Measurements from ENCODE around the gene TAPBP.

The TAPBP gene

DNA sequence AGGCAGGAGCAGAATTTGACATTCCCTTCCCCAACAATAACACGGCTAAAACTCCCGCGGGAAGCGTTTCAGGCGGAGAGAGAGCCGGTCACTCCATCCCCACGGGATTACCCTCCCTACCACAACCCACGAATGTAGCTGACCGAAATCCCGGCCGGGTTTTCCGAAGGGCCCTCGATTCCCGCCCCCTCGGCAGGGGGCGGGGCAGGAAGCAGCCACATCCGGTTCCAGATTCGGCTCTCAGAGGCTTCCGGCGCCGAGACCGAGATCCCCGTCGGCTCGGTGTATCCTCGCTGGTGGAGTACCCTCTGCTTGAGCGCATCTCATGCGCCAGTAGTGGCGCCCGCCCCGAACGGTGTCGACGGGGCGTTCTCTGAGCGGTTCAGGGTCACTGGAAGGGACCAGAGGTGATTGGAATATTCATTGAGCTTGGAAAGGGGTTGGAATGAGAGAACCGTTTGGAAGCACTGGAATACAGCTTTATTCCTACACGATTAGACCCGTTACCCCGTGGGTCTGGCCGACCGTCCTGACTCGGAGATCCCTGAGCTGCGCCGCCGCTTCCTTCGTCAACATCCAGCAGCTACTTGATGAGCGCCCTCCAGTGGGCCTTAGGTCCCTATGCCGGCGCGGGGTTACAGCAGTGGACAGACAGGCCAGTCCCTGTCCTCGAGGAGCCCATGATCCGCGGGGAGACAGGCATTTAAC, 14.5 kb downstream of the TAPBP start:
- Histone ChIP-seq H3K4me3 (ENCODE audit: low read depth, low read length, poor library complexity, severe bottlenecking) (peak overlapping the region; percentile 72), H3K36me3 (ENCODE audit: insufficient read depth, low read length) (peaks cover 32% of the 10 kb centered on the region), H3K27me3 (ENCODE audit: insufficient read depth, low read length) (no peaks in the 10 kb centered on the region), H3F3A (ENCODE audit: insufficient read depth, low read length) (0 out of 2 replicates have a peak, but pooled peaks cover 5% of the 10 kb centered on the region), H3K4me2 (ENCODE audit: low read length) (peak overlapping the region; percentile 70), H3K9ac (ENCODE audit: low read length) (peak overlapping the region; percentile 74), H3K9me3 (ENCODE audit: low read length) (no peaks in the 10 kb centered on the region), H3K9me2 (ENCODE audit: low read depth, low read length) (no peaks in the 10 kb centered on the region), H3K27ac (ENCODE audit: low read depth, low read length, poor library complexity, severe bottlenecking) (peak overlapping the region; percentile 93), H3K4me1 (ENCODE audit: insufficient read depth, low read length, severe bottlenecking) (peaks cover 13% of the 10 kb centered on the region), H4K20me1 (ENCODE audit: insufficient read depth, low read length) (no peaks in the 10 kb centered on the region), H2AFZ (ENCODE audit: low read length) (no peak overlapping the region), H3K79me2 (ENCODE audit: insufficient read depth, low read length) (no peaks in the 10 kb centered on the region)
- TF ChIP-seq, protein P1, sequence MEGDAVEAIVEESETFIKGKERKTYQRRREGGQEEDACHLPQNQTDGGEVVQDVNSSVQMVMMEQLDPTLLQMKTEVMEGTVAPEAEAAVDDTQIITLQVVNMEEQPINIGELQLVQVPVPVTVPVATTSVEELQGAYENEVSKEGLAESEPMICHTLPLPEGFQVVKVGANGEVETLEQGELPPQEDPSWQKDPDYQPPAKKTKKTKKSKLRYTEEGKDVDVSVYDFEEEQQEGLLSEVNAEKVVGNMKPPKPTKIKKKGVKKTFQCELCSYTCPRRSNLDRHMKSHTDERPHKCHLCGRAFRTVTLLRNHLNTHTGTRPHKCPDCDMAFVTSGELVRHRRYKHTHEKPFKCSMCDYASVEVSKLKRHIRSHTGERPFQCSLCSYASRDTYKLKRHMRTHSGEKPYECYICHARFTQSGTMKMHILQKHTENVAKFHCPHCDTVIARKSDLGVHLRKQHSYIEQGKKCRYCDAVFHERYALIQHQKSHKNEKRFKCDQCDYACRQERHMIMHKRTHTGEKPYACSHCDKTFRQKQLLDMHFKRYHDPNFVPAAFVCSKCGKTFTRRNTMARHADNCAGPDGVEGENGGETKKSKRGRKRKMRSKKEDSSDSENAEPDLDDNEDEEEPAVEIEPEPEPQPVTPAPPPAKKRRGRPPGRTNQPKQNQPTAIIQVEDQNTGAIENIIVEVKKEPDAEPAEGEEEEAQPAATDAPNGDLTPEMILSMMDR (IDR thresholded peaks at IDR 0.05; ENCODE audit: low read length): peak; percentile 89
- TF ChIP-seq EZH2 (IDR thresholded peaks at IDR 0.05; ENCODE audit: borderline replicate concordance, low read length): no peak

DNA sequence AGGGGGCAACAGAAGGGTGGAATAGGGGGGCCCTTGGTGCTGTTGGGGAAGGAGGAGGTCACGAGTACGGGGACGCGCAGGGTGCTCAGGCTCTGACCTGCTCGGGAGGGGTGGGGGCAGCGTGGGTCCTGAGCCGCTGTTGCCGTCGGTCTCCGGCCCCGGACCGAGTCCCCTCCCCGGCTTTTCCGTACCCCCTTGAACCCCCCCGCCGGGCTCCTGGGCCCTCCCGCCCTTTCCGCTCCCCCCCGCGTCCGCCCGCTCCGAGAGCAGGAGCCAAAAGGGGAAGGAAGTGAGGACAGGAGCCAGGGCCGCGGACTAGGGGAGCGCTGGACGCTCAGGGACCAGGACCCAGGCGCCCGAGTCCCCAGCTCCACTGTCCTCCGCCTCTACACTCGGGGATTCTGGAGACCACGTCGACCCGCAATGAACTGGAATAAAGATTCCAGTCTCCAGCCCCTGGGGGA, 15.1 kb downstream of the TAPBP start, which contains the start of gene RGL2:
RGL2 (minus strand) TSS at position 170 of the 464 bp plus-strand sequence. CDS start 332 bp downstream, outside the sequence.
- H3K27ac ChIP-seq (ENCODE audit: low read depth, low read length, poor library complexity, severe bottlenecking): peak within 1 kb of the TSS; percentile 93
- no peaks in the 10 kb centered on the region for H3K27me3 ChIP-seq (ENCODE audit: insufficient read depth, low read length)
- peak within 1 kb of the TSS; percentile 72 for H3K4me3 ChIP-seq (ENCODE audit: low read depth, low read length, poor library complexity, severe bottlenecking)
- peak within 1 kb of the TSS; percentile 70 for H3K4me2 ChIP-seq (ENCODE audit: low read length)
- H3K9me2 ChIP-seq (ENCODE audit: low read depth, low read length): no peaks in the 10 kb centered on the region
- TF ChIP-seq, protein P1 (IDR thresholded peaks at IDR 0.05; ENCODE audit: low read length): no peak
- TF ChIP-seq EZH2 (IDR thresholded peaks at IDR 0.05; ENCODE audit: borderline replicate concordance, low read length): no peak
- H3K79me2 ChIP-seq (ENCODE audit: insufficient read depth, low read length): no peaks in the 10 kb centered on the region
- peaks cover 27% of the 10 kb centered on the region for H3K36me3 ChIP-seq (ENCODE audit: insufficient read depth, low read length)
- no peaks in the 10 kb centered on the region for H4K20me1 ChIP-seq (ENCODE audit: insufficient read depth, low read length)
- H3K9me3 ChIP-seq (ENCODE audit: low read length): no peaks in the 10 kb centered on the region
- 0 out of 2 replicates have a peak, but pooled peaks cover 5% of the 10 kb centered on the region for H3F3A ChIP-seq (ENCODE audit: insufficient read depth, low read length)
- H3K9ac ChIP-seq (ENCODE audit: low read length): peak within 1 kb of the TSS; percentile 74
- no peak within 1 kb of the TSS for H2AFZ ChIP-seq (ENCODE audit: low read length)
- peaks cover 13% of the 10 kb centered on the region for H3K4me1 ChIP-seq (ENCODE audit: insufficient read depth, low read length, severe bottlenecking)

DNA sequence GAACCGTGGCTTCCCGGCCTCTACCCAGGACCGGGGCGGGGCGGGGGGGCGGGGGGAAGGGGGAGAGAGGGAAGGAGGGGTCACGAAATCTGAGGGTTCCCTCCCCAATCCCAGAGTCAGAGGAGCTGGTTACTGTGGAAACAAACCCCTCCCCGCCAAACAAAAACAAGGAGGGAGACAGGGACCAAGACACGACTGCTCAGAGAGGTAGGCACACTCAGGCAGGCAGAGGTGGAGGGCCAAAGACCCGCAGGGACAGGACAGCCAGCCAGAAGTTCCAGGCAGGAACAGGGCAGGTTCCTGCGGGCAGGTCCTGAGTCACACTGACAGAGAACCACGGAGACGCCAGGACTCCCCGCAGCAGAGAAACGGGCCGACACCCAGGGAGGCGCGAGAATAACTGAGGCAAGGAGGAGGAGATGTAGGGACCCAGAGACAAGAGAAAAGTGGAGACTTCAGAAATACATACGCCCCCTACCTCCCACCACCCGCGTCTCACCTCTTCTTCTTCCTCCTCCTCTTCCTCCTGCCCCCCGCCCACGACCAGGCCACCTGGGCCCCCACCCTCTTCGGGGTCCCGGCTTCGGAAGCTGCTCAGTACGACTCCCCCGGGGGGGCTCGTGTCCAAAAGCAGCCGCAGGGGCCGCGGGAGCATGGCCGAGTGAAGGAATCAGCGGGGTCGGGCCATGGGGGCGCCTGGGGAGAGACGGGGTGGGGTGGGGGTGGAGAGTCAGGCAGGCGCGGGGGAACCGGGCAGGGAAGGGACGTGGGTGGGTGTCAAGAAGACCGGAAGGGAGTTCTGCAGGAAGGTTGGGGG, 15.7 kb downstream of the TAPBP start:
- 0 out of 2 replicates have a peak, but pooled peaks cover 5% of the 10 kb centered on the region for H3F3A ChIP-seq (ENCODE audit: insufficient read depth, low read length)
- peak overlapping the region; percentile 74 for H3K9ac ChIP-seq (ENCODE audit: low read length)
- no peaks in the 10 kb centered on the region for H3K79me2 ChIP-seq (ENCODE audit: insufficient read depth, low read length)
- no peaks in the 10 kb centered on the region for H3K9me2 ChIP-seq (ENCODE audit: low read depth, low read length)
- peaks cover 13% of the 10 kb centered on the region for H3K4me1 ChIP-seq (ENCODE audit: insufficient read depth, low read length, severe bottlenecking)
- H4K20me1 ChIP-seq (ENCODE audit: insufficient read depth, low read length): no peaks in the 10 kb centered on the region
- H3K4me3 ChIP-seq (ENCODE audit: low read depth, low read length, poor library complexity, severe bottlenecking): peak overlapping the region; percentile 72
- no peaks in the 10 kb centered on the region for H3K9me3 ChIP-seq (ENCODE audit: low read length)
- H2AFZ ChIP-seq (ENCODE audit: low read length): no peak overlapping the region
- H3K27ac ChIP-seq (ENCODE audit: low read depth, low read length, poor library complexity, severe bottlenecking): peak overlapping the region; percentile 93
- H3K27me3 ChIP-seq (ENCODE audit: insufficient read depth, low read length): no peaks in the 10 kb centered on the region
- H3K4me2 ChIP-seq (ENCODE audit: low read length): peak overlapping the region; percentile 70
- TF ChIP-seq, protein P1 (IDR thresholded peaks at IDR 0.05; ENCODE audit: low read length): peak; percentile 48; the same call in 1 of the 2 replicates
- TF ChIP-seq EZH2 (IDR thresholded peaks at IDR 0.05; ENCODE audit: borderline replicate concordance, low read length): no peak
- peaks cover 20% of the 10 kb centered on the region for H3K36me3 ChIP-seq (ENCODE audit: insufficient read depth, low read length)

Measured in OCI-LY1 (cell line).